Nephron (organoid): Measurements from ENCODE around the gene RIMBP2.

Source experiments
- H3K27ac Mint-ChIP-seq, 3 experiments: 2 replicates each; pipeline ENCODE4 v1.8.0; 2020; ENCODE audit warnings: mixed read lengths in 3 of 3, mild to moderate bottlenecking in 2 of 3, moderate library complexity in 1 of 3
- H3K27me3 Mint-ChIP-seq: 2 replicates; pipeline ENCODE4 v1.8.0; 2021; ENCODE audit warnings: low read depth, mild to moderate bottlenecking, moderate library complexity, mixed read lengths
- H3K36me3 Mint-ChIP-seq: 2 replicates; pipeline ENCODE4 v1.8.0; 2020; ENCODE audit warnings: low read depth, mixed read lengths
- H3K4me1 Mint-ChIP-seq: 2 replicates; pipeline ENCODE4 v1.8.0; 2020; ENCODE audit warnings: mixed read lengths
- H3K4me3 Mint-ChIP-seq, 3 experiments: 2 replicates each; pipeline ENCODE4 v1.8.0; 2020; ENCODE audit warnings: mild to moderate bottlenecking in 3 of 3, mixed read lengths in 3 of 3, moderate library complexity in 2 of 3
- H3K9me3 Mint-ChIP-seq: 2 replicates; pipeline ENCODE4 v1.8.0; 2020; ENCODE audit warnings: mixed read lengths
- TF ChIP-seq, protein P1 (sequence below), 3 experiments: fragments of 200-600 bp; sonication (generic); IDR thresholded peaks; one replicate each; pipeline ENCODE4 v1.5.0; 2021; ENCODE audit warnings: antibody characterized with exemption in 3 of 3; ENCODE audit not compliant: unreplicated experiment in 3 of 3

Gene RIMBP2

DNA sequence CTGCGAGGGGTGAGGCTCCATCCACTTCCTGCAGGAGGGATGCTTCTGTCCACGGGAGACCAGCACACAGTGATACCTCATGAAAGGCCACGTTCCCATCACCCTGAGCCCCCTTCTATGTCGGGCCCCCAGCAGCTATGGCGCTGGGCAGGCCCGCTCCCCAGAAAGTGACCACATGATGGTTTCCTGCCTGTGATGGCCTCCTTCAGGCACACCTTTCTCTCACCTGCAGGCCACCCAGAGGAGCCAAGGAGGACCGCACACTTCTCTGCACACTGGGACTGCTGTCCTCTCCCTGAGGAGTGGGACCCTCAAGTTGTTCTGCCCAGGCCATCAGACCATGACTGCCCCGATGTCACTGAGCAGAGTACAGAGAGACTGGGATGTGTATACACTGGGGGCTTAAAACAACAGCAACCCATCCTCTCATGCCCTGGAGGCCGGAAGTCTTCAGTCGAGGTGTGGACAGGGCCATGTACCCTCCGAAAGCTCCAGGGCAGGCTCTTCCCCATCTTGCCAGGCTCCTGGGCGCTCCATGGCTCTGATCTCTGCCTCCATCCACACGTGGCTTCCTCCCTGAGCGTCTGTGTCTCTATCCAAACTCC is 219.5 kb downstream of the RIMBP2 start:
- H3K4me1 Mint-ChIP-seq, result peaks cover 6% of the 10 kb centered on the region
- TF ChIP-seq, protein P1, sequence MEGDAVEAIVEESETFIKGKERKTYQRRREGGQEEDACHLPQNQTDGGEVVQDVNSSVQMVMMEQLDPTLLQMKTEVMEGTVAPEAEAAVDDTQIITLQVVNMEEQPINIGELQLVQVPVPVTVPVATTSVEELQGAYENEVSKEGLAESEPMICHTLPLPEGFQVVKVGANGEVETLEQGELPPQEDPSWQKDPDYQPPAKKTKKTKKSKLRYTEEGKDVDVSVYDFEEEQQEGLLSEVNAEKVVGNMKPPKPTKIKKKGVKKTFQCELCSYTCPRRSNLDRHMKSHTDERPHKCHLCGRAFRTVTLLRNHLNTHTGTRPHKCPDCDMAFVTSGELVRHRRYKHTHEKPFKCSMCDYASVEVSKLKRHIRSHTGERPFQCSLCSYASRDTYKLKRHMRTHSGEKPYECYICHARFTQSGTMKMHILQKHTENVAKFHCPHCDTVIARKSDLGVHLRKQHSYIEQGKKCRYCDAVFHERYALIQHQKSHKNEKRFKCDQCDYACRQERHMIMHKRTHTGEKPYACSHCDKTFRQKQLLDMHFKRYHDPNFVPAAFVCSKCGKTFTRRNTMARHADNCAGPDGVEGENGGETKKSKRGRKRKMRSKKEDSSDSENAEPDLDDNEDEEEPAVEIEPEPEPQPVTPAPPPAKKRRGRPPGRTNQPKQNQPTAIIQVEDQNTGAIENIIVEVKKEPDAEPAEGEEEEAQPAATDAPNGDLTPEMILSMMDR (IDR thresholded peaks at IDR 0.05; ENCODE audit: unreplicated experiment in 3 of 3), result no peak
- no peaks in the 10 kb centered on the region for H3K36me3 Mint-ChIP-seq
- H3K27ac Mint-ChIP-seq, result no peak overlapping the region
- H3K9me3 Mint-ChIP-seq, result no peaks in the 10 kb centered on the region
- H3K27me3 Mint-ChIP-seq, result peaks cover 11% of the 10 kb centered on the region
- no peak overlapping the region for H3K4me3 Mint-ChIP-seq

DNA sequence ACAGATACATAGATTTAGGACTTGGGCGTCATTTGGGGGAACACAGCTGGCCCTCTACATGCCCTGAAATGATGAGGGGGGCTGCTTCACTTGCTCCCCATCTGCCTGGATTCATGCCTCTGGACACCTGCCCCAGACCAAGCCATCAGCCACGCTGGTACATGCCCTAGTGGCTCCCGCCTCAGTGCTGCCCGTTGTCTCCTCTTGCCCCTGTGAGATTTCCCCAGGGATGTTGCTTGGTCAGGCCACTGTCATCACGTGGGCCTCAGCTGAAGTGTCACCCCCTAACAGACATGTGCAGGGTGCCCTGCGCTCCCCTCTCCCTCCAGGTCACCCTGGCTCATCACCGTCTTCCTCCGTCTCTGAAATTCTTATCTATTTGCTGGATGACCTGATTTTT is 220.9 kb downstream of the RIMBP2 start:
- TF ChIP-seq, protein P1 (IDR thresholded peaks at IDR 0.05; ENCODE audit: unreplicated experiment in 3 of 3), result no peak
- H3K4me3 Mint-ChIP-seq, result no peak overlapping the region
- H3K27me3 Mint-ChIP-seq, result peaks cover 21% of the 10 kb centered on the region
- H3K4me1 Mint-ChIP-seq, result peaks cover 13% of the 10 kb centered on the region
- H3K9me3 Mint-ChIP-seq, result no peaks in the 10 kb centered on the region
- H3K27ac Mint-ChIP-seq, result no peak overlapping the region
- no peaks in the 10 kb centered on the region for H3K36me3 Mint-ChIP-seq

DNA sequence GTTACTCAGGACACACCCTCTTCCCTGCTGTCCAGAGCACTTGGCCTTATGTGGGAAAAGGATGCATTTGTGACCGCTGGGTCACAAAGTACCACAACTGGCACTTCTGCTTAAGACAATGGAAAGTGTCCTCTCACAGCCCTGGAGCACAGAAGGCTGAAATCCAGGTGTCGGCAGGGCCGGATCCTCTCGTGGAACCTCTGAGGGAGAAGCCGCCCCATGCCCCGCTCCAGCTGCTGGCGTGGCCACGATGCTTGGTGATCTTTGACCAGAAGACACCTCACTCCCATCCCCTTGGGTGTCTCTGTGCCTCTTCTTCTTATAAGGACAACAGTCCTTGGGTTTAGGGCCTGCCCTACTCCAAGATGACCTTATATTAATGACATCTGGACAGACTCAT is 221.4 kb downstream of the RIMBP2 start:
- no peak overlapping the region for H3K27ac Mint-ChIP-seq
- peaks cover 13% of the 10 kb centered on the region for H3K4me1 Mint-ChIP-seq
- H3K9me3 Mint-ChIP-seq, result no peaks in the 10 kb centered on the region
- H3K27me3 Mint-ChIP-seq, result peaks cover 21% of the 10 kb centered on the region
- no peaks in the 10 kb centered on the region for H3K36me3 Mint-ChIP-seq
- TF ChIP-seq, protein P1 (IDR thresholded peaks at IDR 0.05; ENCODE audit: unreplicated experiment in 3 of 3), result no peak
- H3K4me3 Mint-ChIP-seq, result no peak overlapping the region

DNA sequence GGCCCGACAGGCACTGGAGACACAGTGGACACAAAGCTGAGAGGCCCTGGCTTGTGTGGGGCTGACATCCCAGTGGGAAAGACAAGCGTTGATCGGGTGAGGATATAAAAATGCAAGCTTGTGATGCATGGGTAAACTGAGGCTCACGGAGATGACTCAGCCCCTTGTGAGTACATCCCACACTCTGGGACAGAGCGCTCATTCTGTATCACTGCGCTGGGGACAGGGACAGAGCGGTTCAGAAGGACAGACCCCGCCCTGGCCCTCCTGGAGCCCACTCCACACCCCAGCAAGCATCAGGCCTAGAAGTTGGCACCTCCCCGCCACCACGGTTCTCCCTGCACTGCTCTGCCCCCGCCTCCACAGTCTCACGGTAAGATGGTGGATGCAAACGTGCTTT is 222.1 kb downstream of the RIMBP2 start:
- peaks cover 21% of the 10 kb centered on the region for H3K27me3 Mint-ChIP-seq
- H3K4me1 Mint-ChIP-seq, result peaks cover 13% of the 10 kb centered on the region
- H3K36me3 Mint-ChIP-seq, result no peaks in the 10 kb centered on the region
- H3K27ac Mint-ChIP-seq, result no peak overlapping the region
- TF ChIP-seq, protein P1 (IDR thresholded peaks at IDR 0.05; ENCODE audit: unreplicated experiment in 3 of 3), result no peak
- H3K9me3 Mint-ChIP-seq, result no peaks in the 10 kb centered on the region
- H3K4me3 Mint-ChIP-seq, result no peak overlapping the region

DNA sequence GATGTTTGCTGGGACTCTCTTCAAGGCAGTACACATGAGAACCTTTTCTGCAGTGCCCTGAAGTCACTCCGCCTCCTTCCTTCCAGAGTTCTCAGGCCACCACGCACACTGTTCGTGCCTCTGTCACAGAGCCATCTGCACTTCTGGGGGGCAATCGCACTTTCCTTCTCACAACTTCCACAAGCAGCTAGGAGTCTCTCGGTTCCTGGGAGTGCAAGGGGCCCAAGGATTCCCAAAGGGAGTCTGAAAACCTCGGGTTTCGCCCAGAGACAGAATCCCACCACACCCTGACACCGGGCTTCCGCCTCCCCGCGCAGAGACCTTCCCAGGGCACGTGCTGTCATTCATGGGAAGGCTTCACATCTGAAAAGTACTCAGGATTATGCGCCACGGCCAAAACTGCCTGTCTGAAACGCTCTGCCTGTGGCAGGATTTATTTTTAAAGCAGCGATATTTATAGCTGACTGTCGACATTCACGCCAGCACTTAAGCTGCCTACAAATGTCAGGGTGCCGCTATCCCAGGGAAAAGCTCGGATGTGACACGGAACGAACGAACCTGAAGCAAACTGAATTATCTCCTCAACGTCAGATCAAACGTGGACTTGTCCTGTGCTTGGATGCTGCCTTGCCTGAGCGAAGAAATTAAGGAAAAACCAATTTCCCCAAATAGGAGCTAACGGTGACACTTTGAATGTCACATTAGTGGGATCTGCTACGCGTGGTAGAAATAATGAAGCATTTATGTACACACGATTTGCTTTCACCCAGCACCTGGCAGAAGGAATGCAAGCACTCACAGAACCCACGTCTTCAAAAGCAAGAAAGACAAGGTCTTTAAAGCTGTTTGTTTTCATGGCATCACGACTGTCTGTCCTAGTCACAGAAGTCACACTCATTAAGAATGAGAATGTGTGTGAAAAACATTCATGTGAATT is 224.4 kb downstream of the RIMBP2 start:
- Mint-ChIP-seq H3K9me3 (no peaks in the 10 kb centered on the region), H3K4me3 (peak overlapping the region in 1 of 3 experiments; percentile 36), H3K27me3 (peaks cover 32% of the 10 kb centered on the region), H3K36me3 (no peaks in the 10 kb centered on the region), H3K27ac (no peak overlapping the region), H3K4me1 (peaks cover 13% of the 10 kb centered on the region)
- TF ChIP-seq, protein P1 (IDR thresholded peaks at IDR 0.05; ENCODE audit: unreplicated experiment in 3 of 3), result no peak
